ENCODE results near the gene MCF2L.

Gene MCF2L

GRCh38 chr13:113137691-113138298 is 168.8 kb downstream of the MCF2L start:
- peak; percentile 5 for DNase-seq
- Histone ChIP-seq H3K27ac (no peak overlapping the region), H3K36me3 (no peaks in the 10 kb centered on the region), H3K9me3 (ENCODE audit: severe bottlenecking) (no peaks in the 10 kb centered on the region), H3K27me3 (ENCODE audit: insufficient read depth, low read depth, severe bottlenecking) (no peaks in the 10 kb centered on the region), H3K4me3 (ENCODE audit: low read depth, low read length) (no peak overlapping the region)
- no peak for TF ChIP-seq CTCF (IDR thresholded peaks at IDR 0.05; ENCODE audit: low read depth, low read length)

GRCh38 chr13:113138792-113139551 is 170.0 kb downstream of the MCF2L start:
- peak; percentile 5 for DNase-seq
- no peak for TF ChIP-seq CTCF (IDR thresholded peaks at IDR 0.05; ENCODE audit: low read depth, low read length)

GRCh38 chr13:113139577-113139976 is 170.6 kb downstream of the MCF2L start:
- no peak overlapping the region for H3K27ac ChIP-seq
- H3K4me3 ChIP-seq (ENCODE audit: low read depth, low read length) = no peak overlapping the region
- DNase-seq = no peak
- H3K36me3 ChIP-seq = no peaks in the 10 kb centered on the region
- no peak for TF ChIP-seq CTCF (IDR thresholded peaks at IDR 0.05; ENCODE audit: low read depth, low read length)
- no peaks in the 10 kb centered on the region for H3K27me3 ChIP-seq (ENCODE audit: insufficient read depth, low read depth, severe bottlenecking)
- no peaks in the 10 kb centered on the region for H3K9me3 ChIP-seq (ENCODE audit: severe bottlenecking)

More at GRCh38 chr13:113138792-113139551, 170.0 kb downstream of the MCF2L start:
- no peaks in the 10 kb centered on the region for H3K9me3 ChIP-seq (ENCODE audit: severe bottlenecking)
- no peak overlapping the region for H3K27ac ChIP-seq
- H3K4me3 ChIP-seq (ENCODE audit: low read depth, low read length) = no peak overlapping the region
- no peaks in the 10 kb centered on the region for H3K27me3 ChIP-seq (ENCODE audit: insufficient read depth, low read depth, severe bottlenecking)
- no peaks in the 10 kb centered on the region for H3K36me3 ChIP-seq

GRCh38 chr13:113140677-113141600 is 171.9 kb downstream of the MCF2L start:
- H3K4me3 ChIP-seq (ENCODE audit: low read depth, low read length) = no peak overlapping the region
- no peaks in the 10 kb centered on the region for H3K9me3 ChIP-seq (ENCODE audit: severe bottlenecking)
- no peaks in the 10 kb centered on the region for H3K27me3 ChIP-seq (ENCODE audit: insufficient read depth, low read depth, severe bottlenecking)
- TF ChIP-seq CTCF (IDR thresholded peaks at IDR 0.05; ENCODE audit: low read depth, low read length) = no peak
- no peaks in the 10 kb centered on the region for H3K36me3 ChIP-seq
- peak; percentile 11 for DNase-seq
- no peak overlapping the region for H3K27ac ChIP-seq

GRCh38 chr13:113141601-113141970 is 172.6 kb downstream of the MCF2L start:
- Histone ChIP-seq H3K27me3 (ENCODE audit: insufficient read depth, low read depth, severe bottlenecking) (no peaks in the 10 kb centered on the region), H3K9me3 (ENCODE audit: severe bottlenecking) (no peaks in the 10 kb centered on the region), H3K27ac (no peak overlapping the region), H3K4me3 (ENCODE audit: low read depth, low read length) (no peak overlapping the region), H3K36me3 (no peaks in the 10 kb centered on the region)
- peak; percentile 8 for DNase-seq
- no peak for TF ChIP-seq CTCF (IDR thresholded peaks at IDR 0.05; ENCODE audit: low read depth, low read length)
